SW 1271 (cell line): ENCODE results near the gene GALK2.
"Not testable (repeated sequence)": the region's sequence is repeated elsewhere in the genome, so short reads cannot be mapped to it uniquely, and the experiment has no call there.

ENCODE experiments used
- DNase-seq, 2 experiments: peaks; one replicate each; lab custom pipeline; 2025; lab: John Stamatoyannopoulos, UW

The GALK2 gene

GRCh38 chr15:49339656-49340055, 169.6 kb downstream of the GALK2 start:
- DNase-seq, result no peak

- no peak for DNase-seq
Observed at GRCh38 chr15:49343546-49343945, 173.5 kb downstream of the GALK2 start.

DNA sequence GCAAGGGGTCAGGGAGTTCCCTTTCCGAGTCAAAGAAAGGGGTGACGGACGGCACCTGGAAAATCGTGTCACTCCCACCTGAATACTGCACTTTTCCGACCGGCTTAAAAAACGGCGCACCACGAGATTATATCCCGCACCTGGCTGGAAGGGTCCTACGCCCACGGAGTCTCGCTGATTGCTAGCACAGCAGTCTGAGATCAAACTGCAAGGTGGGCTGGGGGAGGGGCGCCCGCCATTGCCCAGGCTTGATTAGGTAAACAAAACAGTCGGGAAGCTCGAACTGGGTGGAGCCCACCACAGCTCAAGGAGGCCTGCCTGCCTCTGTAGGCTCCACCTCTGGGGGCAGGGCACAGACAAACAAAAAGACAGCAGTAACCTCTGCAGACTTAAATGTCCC, 184.4 kb downstream of the GALK2 start:
- not testable (repeated sequence) for DNase-seq

- no peak for DNase-seq
Observed at GRCh38 chr15:49361370-49361769, 191.3 kb downstream of the GALK2 start.

- no peak for DNase-seq
Observed at GRCh38 chr15:49366496-49366895, 196.4 kb downstream of the GALK2 start.

DNA sequence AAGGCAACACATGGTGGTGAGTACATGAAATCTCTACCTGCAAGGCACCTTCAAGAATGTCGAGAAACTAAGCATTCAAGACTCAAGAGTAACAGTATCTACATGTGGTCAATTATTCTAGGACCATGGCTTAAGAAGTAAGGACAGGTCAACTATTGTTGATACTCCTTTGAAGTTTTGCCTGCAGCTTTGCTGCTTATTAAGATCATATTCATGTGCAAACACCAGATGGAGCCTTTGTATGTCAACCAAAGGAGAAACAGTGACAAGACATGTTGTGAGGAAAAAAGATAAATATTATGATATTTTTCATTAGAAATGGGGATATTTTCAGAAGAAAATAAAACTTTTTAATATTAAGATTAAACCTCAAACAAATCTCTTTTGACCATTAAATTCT, 200.7 kb downstream of the GALK2 start:
- peak in 1 of 2 experiments; percentile 5 for DNase-seq

GRCh38 chr15:49372366-49372765, 202.3 kb downstream of the GALK2 start:
- DNase-seq, result no peak

GRCh38 chr15:49379996-49380395, 209.9 kb downstream of the GALK2 start:
- DNase-seq, result no peak

DNA sequence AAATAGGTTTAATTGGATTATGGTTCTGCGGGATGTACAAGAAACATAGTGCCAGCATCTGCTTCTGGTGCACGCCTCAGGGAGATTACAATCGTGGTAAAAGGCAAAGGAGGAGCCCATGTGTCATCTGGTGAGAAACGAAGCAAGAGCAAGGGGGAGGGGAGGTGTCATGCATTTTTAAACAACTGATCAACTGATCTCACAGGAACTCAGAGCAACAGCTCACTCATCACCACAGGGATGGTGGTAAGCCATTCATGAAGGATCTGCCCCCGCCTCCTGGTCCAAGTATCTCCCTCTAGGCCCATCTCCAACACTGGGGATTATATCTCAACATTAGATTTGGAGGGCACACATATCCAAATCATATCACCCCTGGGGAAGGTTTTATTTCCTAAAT, 210.9 kb downstream of the GALK2 start:
- DNase-seq, result no peak
